Fibroblast of mammary gland (primary cell): ENCODE results near the gene MREG.

ENCODE experiments used
- DNase-seq: peaks from one replicate; pipeline ENCODE4 v3.0.0-alpha.2; 2010; ENCODE audit warnings: low read depth
- H3K4me3 ChIP-seq: 2 replicates; pipeline ENCODE4 v1.5.1; 2011; ENCODE audit warnings: low read depth, mild to moderate bottlenecking, low read length, moderate library complexity; ENCODE audit not compliant: control insufficient read depth
- TF ChIP-seq, protein P1 (sequence below): conservative IDR thresholded peaks from 2 replicates; pipeline ENCODE4 v1.5.1; 2011; ENCODE audit warnings: low read depth, low read length, inconsistent platforms; ENCODE audit not compliant: control insufficient read depth, insufficient read depth

Gene MREG

DNA sequence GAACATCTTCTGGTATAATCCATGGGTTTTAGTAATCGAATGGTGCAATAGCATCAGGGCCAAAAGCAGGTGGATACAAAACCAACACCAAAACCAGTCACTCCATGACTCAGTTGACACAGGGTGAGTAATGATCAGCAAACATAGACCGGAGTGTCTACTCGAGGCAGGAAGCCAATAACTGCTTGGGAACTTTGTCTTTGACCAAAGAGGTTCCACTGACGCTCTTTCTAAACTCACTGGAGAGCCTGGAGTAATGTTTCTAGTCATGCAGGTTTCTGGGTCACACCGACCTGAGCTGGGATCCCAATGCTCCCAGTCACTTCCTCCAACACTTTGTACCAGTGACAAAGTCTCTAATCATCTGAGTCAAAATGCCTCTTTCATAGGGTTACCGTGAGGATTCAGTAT lies 30.9 kb downstream of the MREG start:
- DNase-seq, result peak; percentile 94
- no peak overlapping the region for H3K4me3 ChIP-seq
- TF ChIP-seq, protein P1, sequence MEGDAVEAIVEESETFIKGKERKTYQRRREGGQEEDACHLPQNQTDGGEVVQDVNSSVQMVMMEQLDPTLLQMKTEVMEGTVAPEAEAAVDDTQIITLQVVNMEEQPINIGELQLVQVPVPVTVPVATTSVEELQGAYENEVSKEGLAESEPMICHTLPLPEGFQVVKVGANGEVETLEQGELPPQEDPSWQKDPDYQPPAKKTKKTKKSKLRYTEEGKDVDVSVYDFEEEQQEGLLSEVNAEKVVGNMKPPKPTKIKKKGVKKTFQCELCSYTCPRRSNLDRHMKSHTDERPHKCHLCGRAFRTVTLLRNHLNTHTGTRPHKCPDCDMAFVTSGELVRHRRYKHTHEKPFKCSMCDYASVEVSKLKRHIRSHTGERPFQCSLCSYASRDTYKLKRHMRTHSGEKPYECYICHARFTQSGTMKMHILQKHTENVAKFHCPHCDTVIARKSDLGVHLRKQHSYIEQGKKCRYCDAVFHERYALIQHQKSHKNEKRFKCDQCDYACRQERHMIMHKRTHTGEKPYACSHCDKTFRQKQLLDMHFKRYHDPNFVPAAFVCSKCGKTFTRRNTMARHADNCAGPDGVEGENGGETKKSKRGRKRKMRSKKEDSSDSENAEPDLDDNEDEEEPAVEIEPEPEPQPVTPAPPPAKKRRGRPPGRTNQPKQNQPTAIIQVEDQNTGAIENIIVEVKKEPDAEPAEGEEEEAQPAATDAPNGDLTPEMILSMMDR, result no peak

DNA sequence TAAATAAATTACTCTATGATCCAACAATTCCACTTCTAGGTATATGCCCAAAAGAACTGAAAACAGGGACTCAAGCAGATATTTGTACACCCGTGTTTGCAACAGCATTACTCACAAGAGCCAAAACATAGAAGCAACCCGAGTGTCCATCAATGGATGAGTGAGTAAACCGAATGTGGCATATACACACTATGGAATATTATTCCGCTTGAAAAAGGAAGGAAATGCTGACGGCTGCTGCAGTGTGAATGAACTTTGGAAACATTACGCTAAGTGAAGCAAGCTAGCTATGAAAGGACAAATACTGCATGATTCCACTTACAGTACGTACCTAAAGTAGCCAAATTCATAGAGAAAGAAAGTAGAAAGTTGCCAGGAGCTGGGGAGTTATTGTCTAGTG lies 32.2 kb downstream of the MREG start:
- TF ChIP-seq, protein P1, result no peak
- no peak for DNase-seq
- H3K4me3 ChIP-seq, result no peak overlapping the region

DNA sequence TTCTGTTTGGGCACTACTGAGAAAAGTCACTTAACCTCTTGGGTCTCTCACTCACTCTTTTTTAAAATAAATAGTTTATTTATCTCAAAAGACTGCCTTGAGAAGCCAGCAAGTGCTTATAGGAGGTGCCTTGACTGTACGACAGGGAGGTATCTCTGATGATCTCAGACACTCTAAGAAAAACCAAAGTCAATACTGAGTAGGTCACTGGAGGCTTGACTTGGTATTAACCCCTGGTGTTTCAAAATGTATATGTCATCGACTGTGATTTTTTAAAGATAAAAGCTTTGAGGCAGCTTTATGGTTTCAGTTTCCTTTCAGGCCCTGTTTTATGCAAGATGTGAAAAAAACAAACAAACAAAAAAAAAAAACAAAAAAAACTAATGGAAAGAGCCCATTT lies 33.7 kb downstream of the MREG start:
- H3K4me3 ChIP-seq, result no peak overlapping the region
- TF ChIP-seq, protein P1, result no peak
- DNase-seq, result no peak

DNA sequence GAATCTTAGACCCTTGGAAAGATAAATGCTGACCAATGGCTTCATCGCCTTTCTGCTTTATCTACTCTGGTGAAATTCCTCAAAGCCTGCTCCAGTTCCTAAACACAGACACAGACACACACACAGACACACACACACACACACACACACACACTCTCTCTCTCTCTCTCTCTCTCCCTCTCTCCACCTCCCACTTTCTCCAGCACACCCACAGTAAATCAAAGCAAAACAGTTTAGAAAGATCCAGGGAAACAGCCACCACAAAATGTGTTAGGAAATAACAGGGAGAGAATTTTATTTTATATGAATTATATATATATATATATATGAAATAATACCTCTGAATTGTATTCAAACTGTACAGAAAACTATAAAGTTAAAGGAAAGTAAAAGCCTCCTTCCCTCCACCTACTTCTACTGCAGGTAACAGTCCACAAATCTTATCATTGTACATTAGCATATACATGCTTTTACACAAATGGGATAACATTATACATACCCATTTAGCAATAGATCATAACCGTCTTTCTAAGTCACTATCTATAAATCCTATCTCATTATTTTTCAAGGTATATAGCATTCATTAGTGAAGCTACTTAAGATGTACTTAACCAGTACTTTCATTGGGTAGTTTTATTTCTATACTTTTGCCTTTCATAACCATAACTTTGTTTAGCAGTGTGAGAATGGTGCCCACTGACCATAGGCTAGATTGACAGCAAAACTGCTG lies 38.5 kb downstream of the MREG start:
- no peak overlapping the region for H3K4me3 ChIP-seq
- no peak for DNase-seq
- TF ChIP-seq, protein P1, result no peak

DNA sequence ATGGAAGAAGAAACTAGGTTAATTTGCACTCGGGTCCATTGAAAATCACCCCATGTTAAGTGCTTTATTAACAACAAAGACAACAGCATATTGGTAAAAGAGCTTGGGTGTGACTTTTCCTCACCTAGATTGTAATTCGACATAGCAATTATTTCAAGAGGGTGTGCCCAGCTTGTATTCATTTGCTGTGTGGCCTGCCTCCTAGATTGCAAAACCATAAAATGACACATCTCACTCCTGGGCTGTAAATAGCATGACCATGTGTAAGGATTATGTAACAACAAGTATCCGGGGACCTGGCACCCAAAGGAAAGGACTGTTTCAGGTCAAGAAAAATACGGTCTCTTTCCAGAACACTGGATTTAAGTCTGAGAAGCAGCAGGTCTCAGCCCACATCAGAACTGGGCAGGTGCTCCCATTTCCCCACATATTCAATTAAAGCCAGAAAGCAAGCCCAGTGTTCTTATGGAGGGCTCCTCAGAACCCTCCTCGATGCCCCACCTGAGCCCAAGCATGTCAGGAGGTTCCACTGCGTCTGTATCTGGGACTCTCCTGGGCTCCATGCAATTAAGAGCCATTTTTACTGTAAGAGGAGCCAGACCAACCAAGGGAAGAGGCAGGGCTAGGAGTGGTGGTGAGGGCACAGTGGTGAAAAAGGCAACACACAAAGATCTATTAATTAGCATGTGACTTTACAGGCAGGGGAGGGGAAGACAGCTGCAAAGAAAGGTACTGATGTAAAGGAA lies 39.2 kb downstream of the MREG start:
- no peak overlapping the region for H3K4me3 ChIP-seq
- DNase-seq, result peak; percentile 59
- TF ChIP-seq, protein P1, result no peak

DNA sequence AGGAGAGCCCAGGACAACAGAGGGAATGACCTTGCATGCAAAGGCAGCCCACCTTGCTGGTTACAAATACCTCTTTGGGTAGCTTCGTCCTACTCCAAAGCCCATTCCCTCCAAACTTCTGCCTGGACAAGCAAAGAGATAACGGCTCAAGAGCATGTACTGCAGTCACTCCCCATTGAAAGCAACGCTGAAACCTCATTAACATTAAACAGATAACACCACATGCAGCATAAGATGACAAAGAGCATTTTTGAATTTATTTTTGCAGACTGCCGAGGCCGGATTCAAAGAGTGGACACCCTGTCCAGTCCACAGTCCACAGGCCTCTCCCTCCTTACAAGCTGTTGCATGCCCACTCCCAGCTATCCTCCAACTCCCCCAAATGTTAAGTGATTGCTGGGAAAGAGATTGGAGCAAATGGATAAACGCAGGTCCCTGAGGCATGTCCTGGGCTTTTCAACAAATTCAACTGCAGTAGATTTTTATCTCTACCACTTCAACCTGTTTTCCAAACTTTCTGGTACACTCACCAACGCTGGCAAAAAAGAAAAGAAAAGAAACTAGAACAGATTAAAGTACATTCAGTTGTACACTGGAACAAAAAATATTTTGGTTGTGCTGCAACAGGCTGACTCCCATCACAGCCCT lies 40.1 kb downstream of the MREG start:
- TF ChIP-seq, protein P1, result no peak
- no peak overlapping the region for H3K4me3 ChIP-seq
- no peak for DNase-seq
